PC-3 (cell line): ENCODE measurements around the gene LRRC47. TPM values are rescaled to one million over a fixed set of nuclear protein-coding genes. Genes with fewer than 3 reads are reported as not detected.

Experiments
- ATAC-seq: fragments of 200-7000 bp; cut with Tn5 transposase; 2 replicates; pipeline ENCODE4 v1.9.1; 2020; ENCODE audit warnings: mild to moderate bottlenecking, moderate library complexity
- BruUV-seq: library from RNA; stranded (reverse); fragments of 400-500 nt; replicated peaks from 2 replicates; lab custom pipeline; 2021; lab: Mats Ljungman, UMichigan
- CTCF ChIA-PET: fragments of 300-600 bp; sonication (Branson Sonifier 250); formaldehyde crosslinking; loops from one replicate; lab custom pipeline; 2022; ENCODE audit warnings: antibody characterized with exemption; lab: Charles Lee
- POLR2A ChIA-PET: fragments of 300-600 bp; sonication (Branson Sonifier 250); formaldehyde crosslinking; loops from one replicate; lab custom pipeline; 2022; ENCODE audit warnings: antibody characterized with exemption; ENCODE audit not compliant: unreplicated experiment; lab: Charles Lee
- DNase-seq: peaks from one replicate; pipeline ENCODE4 v3.0.0-alpha.2; 2015
- H2AFZ ChIP-seq: fragments of 300-600 bp; sonication (generic); 2 replicates; pipeline ENCODE4 v1.6.0; 2016; ENCODE audit warnings: antibody characterized with exemption, low read length
- H3F3A ChIP-seq: fragments of 300-600 bp; sonication (generic); one replicate; pipeline ENCODE4 v1.6.0; 2017; ENCODE audit warnings: antibody characterized with exemption, low read length, control low read depth, mild to moderate bottlenecking; ENCODE audit not compliant: unreplicated experiment
- H3K27ac ChIP-seq: fragments of 300-600 bp; sonication (generic); 2 replicates; pipeline ENCODE4 v1.5.1; 2016; ENCODE audit warnings: mild to moderate bottlenecking, low read length
- H3K27me3 ChIP-seq: fragments of 300-600 bp; sonication (generic); 2 replicates; pipeline ENCODE4 v1.6.1; 2016; ENCODE audit warnings: low read length, mixed read lengths
- H3K36me3 ChIP-seq: fragments of 300-600 bp; sonication (generic); 2 replicates; pipeline ENCODE4 v1.6.1; 2016; ENCODE audit warnings: low read depth, mixed run types, low read length, mixed read lengths
- H3K4me1 ChIP-seq: fragments of 300-600 bp; sonication (generic); 2 replicates; pipeline ENCODE4 v1.5.1; 2016; ENCODE audit warnings: low read length; ENCODE audit not compliant: insufficient read depth
- H3K4me2 ChIP-seq: fragments of 300-600 bp; sonication (generic); 2 replicates; pipeline ENCODE4 v1.6.0; 2016; ENCODE audit warnings: low read length
- H3K4me3 ChIP-seq: fragments of 300-600 bp; sonication (generic); 2 replicates; pipeline ENCODE4 v1.5.1; 2016; ENCODE audit warnings: mild to moderate bottlenecking, low read length, mixed read lengths
- H3K79me2 ChIP-seq: fragments of 300-600 bp; sonication (generic); 2 replicates; pipeline ENCODE4 v1.6.1; 2017; ENCODE audit warnings: low read length, mixed read lengths
- H3K9ac ChIP-seq: fragments of 300-600 bp; sonication (generic); 2 replicates; pipeline ENCODE4 v1.6.0; 2016; ENCODE audit warnings: mild to moderate bottlenecking, low read length
- H3K9me2 ChIP-seq: fragments of 300-600 bp; sonication (generic); replicated peaks from 2 replicates; pipeline ENCODE4 v1.6.1; 2016; ENCODE audit warnings: mixed run types, low read length, mixed read lengths
- H3K9me3 ChIP-seq: fragments of 300-600 bp; sonication (generic); 2 replicates; pipeline ENCODE4 v1.6.1; 2016; ENCODE audit warnings: low read length, mixed read lengths
- H4K20me1 ChIP-seq: fragments of 300-600 bp; sonication (generic); 2 replicates; pipeline ENCODE4 v1.6.1; 2016; ENCODE audit warnings: low read length, mixed read lengths
- EZH2 ChIP-seq: fragments of 300-600 bp; sonication (generic); IDR thresholded peaks from one replicate; pipeline ENCODE4 v1.6.1; 2017; ENCODE audit warnings: antibody characterized with exemption, mild to moderate bottlenecking, low read length; ENCODE audit not compliant: unreplicated experiment
- EZH2phosphoT487 ChIP-seq: fragments of 300-600 bp; sonication (generic); IDR thresholded peaks from 2 replicates; pipeline ENCODE4 v1.6.1; 2018; ENCODE audit warnings: mild to moderate bottlenecking, antibody characterized with exemption, low read length, borderline replicate concordance
- intact Hi-C: fragments of 100-400 bp; cut with micrococcal nuclease; formaldehyde crosslinking; loops from 2 replicates; pipeline ENCODE4 v1.9.0; 2023
- total RNA-seq: library from RNA; depleted of rRNA; stranded (reverse); fragments of >200 nt; gene quantifications from 2 replicates; pipeline ENCODE4 v1.2.3, GENCODE V29; 2014
- TF ChIP-seq, protein P1 (sequence below): fragments of 300-600 bp; sonication (generic); conservative IDR thresholded peaks from 2 replicates; pipeline ENCODE4 v1.5.1; 2017; ENCODE audit warnings: antibody characterized with exemption, low read depth, mild to moderate bottlenecking, low read length

Gene LRRC47
- total RNA-seq, 1 experiment from 2014 or later = 77.4 TPM

DNA sequence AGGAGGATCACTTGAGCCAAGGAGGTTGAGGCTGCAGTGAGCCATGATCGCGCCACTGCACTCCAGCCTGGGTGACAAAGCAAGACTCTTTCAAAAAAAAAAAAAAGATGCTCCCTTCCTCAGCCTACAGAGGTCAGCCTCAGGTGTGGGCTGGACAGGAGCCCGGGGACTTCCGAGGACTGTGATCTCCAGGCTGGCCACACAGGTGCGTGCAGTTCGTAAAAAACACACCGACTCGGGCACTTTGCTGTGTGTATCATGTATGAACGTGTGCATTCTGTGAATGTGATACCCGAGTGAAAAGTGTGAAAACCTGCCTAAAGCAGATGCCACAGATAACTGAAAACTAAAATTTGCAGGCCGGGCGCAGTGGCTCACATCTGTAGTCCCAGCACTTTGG lies 52.5 kb downstream of the LRRC47 start:
- DNase-seq (no peak), ATAC-seq (no peak)
- CTCF ChIA-PET = no interaction called here
- POLR2A ChIA-PET = no interaction called here
- BruUV-seq = no TSS peak
- peaks cover 21% of the 10 kb centered on the region for H3K36me3 ChIP-seq
- peaks cover 41% of the 10 kb centered on the region for H3K79me2 ChIP-seq
- no peaks in the 10 kb centered on the region for H3K9me3 ChIP-seq
- H3K4me2 ChIP-seq = peak overlapping the region; percentile 26; the same call in 1 of the 2 replicates
- H3K27me3 ChIP-seq = no peaks in the 10 kb centered on the region
- H3K9ac ChIP-seq = no peak overlapping the region
- no peak overlapping the region for H3K27ac ChIP-seq
- H2AFZ ChIP-seq = no peak overlapping the region
- peaks cover 31% of the 10 kb centered on the region for H3K4me1 ChIP-seq
- TF ChIP-seq, protein P1, sequence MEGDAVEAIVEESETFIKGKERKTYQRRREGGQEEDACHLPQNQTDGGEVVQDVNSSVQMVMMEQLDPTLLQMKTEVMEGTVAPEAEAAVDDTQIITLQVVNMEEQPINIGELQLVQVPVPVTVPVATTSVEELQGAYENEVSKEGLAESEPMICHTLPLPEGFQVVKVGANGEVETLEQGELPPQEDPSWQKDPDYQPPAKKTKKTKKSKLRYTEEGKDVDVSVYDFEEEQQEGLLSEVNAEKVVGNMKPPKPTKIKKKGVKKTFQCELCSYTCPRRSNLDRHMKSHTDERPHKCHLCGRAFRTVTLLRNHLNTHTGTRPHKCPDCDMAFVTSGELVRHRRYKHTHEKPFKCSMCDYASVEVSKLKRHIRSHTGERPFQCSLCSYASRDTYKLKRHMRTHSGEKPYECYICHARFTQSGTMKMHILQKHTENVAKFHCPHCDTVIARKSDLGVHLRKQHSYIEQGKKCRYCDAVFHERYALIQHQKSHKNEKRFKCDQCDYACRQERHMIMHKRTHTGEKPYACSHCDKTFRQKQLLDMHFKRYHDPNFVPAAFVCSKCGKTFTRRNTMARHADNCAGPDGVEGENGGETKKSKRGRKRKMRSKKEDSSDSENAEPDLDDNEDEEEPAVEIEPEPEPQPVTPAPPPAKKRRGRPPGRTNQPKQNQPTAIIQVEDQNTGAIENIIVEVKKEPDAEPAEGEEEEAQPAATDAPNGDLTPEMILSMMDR = no peak
- TF ChIP-seq EZH2 (no peak), EZH2phosphoT487 (no peak)
- no peak overlapping the region for H3K4me3 ChIP-seq
- H3K9me2 ChIP-seq = no peaks in the 10 kb centered on the region
- intact Hi-C loops = no loop called here
- no peaks in the 10 kb centered on the region for H3F3A ChIP-seq
- H4K20me1 ChIP-seq = peaks cover 22% of the 10 kb centered on the region; the same call in 1 of the 2 replicates

DNA sequence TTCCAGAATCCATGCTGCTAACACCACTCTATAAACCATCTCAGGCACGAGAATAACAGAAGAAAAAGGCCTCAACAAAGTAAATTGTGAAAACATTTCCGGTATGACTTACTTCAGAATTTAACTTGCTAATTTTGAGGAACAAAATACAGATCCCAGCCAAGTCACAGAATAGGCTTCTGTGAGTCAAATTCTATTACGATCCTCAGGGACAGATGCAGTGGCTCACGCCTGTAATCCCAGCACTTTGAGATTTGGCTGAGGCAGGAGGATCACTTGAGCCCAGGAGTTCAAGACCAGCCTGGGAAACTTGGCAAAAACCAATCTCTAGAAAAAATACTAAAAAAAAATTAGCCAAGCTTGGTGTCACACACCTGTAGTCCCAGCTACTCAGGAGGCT lies 52.9 kb downstream of the LRRC47 start:
- Histone ChIP-seq H3K9me2 (no peaks in the 10 kb centered on the region), H3K4me2 (no peak overlapping the region), H3K4me1 (peaks cover 31% of the 10 kb centered on the region), H3K9ac (no peak overlapping the region), H3K36me3 (peaks cover 26% of the 10 kb centered on the region), H3K9me3 (no peaks in the 10 kb centered on the region), H2AFZ (no peak overlapping the region), H3K4me3 (no peak overlapping the region), H3K27me3 (no peaks in the 10 kb centered on the region), H3F3A (no peaks in the 10 kb centered on the region), H4K20me1 (peaks cover 22% of the 10 kb centered on the region; the same call in 1 of the 2 replicates), H3K79me2 (peaks cover 41% of the 10 kb centered on the region), H3K27ac (no peak overlapping the region)
- intact Hi-C loops = no loop called here
- CTCF ChIA-PET = no interaction called here
- ATAC-seq = no peak
- POLR2A ChIA-PET = no interaction called here
- no peak for DNase-seq
- BruUV-seq = no TSS peak
- TF ChIP-seq, protein P1 = no peak

GRCh38 chr1:3742439-3743298 lies 53.6 kb downstream of the LRRC47 start:
- CTCF ChIA-PET = no interaction called here
- Histone ChIP-seq H3K4me3 (no peak overlapping the region), H3K9ac (no peak overlapping the region), H3K36me3 (peaks cover 30% of the 10 kb centered on the region), H3K9me3 (no peaks in the 10 kb centered on the region), H3K9me2 (no peaks in the 10 kb centered on the region), H4K20me1 (peaks cover 22% of the 10 kb centered on the region; the same call in 1 of the 2 replicates), H3K4me1 (peaks cover 26% of the 10 kb centered on the region), H3K27ac (no peak overlapping the region), H3K79me2 (peaks cover 41% of the 10 kb centered on the region), H3K4me2 (no peak overlapping the region), H3F3A (no peaks in the 10 kb centered on the region), H2AFZ (no peak overlapping the region), H3K27me3 (no peaks in the 10 kb centered on the region)
- DNase-seq = no peak
- no peak for ATAC-seq
- BruUV-seq = no TSS peak
- POLR2A ChIA-PET = no interaction called here
- intact Hi-C loops = no loop called here
- TF ChIP-seq EZH2phosphoT487 = no peak
- TF ChIP-seq EZH2 = no peak
- TF ChIP-seq, protein P1 = no peak
